HG03354 (cell line): ENCODE results near the gene DMAC2.
"Not testable (repeated sequence)": the region's sequence is repeated elsewhere in the genome, so short reads cannot be mapped to it uniquely, and the experiment has no call there.

Source experiments
- ATAC-seq: cut with Tn5 transposase; IDR thresholded peaks from one replicate; pipeline ENCODE4 v1.9.1; 2021; ENCODE audit warnings: mild to moderate bottlenecking; ENCODE audit not compliant: unreplicated experiment, poor library complexity, severe bottlenecking

DMAC2 gene

DNA sequence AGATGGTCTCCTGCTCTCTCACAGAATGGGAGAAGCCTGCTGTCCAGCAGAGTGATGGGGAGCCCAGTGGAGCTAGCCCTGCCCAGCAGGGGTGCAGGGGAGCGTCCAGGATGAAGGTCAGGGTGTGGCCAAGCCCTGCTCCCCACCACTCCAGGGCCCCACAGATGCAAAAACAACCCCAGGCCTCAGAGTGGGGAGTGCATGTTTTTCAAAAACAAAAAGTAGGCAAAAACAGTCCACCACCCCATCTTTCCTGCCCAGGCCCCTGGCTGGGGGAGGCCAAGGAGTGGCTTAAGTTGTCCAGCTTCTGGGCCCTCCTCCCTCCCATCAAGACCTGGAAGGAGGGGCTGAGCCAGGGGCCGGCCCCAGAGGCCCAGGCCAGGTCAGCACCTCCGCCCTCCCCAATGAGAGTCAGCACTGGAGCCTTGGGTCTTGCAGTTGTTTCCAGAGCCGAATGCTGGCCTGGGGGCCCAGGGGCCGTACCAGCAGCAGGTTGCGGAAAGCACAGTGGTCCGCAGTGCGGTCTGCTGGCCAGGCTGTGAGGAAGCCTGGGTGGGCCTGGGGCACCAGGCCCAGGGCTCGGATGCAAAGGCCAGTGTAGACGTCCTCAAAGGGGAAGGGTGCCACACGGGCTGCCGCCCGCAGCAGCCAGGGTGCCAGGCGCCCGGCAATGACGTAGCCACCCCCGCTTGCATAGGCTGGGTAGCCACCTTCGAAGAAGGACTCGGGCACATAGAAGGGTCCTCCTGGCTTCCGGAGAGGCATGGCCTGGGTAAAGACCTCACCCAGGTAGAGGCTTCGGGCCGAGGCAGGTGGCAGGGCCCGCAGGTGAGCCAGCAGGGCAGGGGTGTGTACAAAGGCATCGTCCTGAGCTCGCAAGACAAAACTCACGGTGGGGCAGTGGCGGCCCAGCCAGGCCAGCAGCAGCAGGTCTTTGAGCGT is 14.3 kb downstream of the DMAC2 start:
- ATAC-seq: no peak

DNA sequence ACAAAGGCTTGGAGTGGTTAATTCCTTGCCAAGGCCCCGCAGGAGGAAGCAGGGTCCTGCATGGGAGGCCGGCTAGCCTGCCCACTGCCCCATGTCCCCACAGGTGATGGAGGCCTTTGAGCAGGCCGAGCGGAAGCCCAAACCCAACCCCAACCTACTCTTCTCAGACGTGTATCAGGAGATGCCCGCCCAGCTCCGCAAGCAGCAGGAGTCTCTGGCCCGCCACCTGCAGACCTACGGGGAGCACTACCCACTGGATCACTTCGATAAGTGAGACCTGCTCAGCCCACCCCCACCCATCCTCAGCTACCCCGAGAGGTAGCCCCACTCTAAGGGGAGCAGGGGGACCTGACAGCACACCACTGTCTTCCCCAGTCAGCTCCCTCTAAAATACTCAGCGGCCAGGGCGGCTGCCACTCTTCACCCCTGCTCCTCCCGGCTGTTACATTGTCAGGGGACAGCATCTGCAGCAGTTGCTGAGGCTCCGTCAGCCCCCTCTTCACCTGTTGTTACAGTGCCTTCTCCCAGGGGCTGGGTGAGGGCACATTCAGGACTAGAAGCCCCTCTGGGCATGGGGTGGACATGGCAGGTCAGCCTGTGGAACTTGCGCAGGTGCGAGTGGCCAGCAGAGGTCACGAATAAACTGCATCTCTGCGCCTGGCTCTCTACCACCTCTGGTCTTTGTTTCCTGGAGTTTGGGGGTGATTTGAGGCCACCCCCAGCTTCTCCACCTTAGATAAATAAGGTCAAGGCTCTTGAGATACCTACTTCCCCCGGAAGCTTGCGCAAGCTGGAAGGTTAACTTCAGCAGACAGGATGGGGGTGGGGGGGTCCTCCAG is 15.2 kb downstream of the DMAC2 start:
- no peak for ATAC-seq

DNA sequence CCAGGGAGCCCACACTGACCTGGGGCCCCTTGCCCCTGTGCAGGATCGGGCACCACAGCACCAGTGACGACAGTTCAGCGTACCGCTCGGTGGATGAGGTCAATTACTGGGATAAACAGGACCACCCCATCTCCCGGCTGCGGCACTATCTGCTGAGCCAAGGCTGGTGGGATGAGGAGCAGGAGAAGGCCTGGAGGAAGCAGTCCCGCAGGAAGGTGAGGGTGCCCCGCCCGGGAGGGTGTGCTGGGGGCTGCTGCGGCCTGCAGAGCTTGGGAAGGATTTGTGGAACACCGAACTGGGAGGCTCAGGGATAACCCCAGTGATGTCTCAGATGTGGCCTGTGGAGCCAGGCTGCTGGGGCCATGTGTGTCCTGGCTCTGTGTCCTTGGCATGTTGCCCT is 16.8 kb downstream of the DMAC2 start:
- no peak for ATAC-seq

DNA sequence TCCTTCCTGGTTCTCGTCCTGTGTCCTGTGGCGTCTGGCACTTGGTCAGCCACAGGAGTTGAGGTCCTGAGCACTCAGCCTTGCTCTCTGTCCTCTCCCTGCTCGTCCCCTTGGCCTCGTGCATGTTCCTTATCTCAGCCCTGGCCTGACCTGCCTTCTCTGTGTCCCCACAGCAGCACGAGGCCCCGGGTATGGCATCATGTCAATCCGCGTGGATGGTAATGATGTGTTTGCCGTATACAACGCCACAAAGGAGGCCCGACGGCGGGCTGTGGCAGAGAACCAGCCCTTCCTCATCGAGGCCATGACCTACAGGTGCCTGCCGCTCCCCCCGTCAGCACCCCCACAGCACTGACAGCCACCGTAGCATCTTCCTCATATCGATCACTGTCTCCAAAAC is 17.3 kb downstream of the DMAC2 start:
- ATAC-seq: no peak

DNA sequence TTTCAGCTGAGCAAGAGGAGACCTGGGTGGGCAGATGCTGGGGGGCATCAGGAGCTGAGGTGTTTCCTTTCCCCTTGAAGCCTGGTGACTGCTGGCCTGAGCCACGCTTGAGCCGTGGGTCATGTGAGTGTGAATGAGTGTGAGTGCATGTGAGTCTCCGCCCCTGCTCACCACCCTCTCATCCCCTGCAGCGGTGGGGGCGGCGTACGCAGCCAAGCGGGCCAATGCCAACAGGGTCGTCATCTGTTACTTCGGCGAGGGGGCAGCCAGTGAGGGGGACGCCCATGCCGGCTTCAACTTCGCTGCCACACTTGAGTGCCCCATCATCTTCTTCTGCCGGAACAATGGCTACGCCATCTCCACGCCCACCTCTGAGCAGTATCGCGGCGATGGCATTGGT is 17.7 kb downstream of the DMAC2 start:
- no peak for ATAC-seq

DNA sequence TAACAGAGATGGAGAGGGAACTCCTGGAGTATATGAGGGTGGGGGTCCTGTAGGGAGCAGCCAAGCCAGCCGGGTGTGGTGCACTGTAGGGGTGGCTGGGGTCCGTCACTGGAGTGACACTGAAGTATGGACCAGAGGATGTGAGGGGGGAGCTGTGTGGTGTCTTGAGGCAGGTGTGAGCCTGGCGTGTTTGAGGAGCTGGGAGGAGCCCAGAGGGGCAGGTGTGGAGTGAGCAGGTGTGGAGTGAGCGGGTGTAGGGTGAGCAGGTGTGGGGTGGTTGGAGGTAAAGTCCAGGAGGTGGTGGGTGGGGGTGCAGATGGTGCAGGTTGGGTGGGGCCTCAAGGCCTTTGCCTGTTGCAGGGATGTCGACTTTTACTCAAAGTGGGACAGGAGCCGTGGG is 18.4 kb downstream of the DMAC2 start:
- no peak for ATAC-seq

DNA sequence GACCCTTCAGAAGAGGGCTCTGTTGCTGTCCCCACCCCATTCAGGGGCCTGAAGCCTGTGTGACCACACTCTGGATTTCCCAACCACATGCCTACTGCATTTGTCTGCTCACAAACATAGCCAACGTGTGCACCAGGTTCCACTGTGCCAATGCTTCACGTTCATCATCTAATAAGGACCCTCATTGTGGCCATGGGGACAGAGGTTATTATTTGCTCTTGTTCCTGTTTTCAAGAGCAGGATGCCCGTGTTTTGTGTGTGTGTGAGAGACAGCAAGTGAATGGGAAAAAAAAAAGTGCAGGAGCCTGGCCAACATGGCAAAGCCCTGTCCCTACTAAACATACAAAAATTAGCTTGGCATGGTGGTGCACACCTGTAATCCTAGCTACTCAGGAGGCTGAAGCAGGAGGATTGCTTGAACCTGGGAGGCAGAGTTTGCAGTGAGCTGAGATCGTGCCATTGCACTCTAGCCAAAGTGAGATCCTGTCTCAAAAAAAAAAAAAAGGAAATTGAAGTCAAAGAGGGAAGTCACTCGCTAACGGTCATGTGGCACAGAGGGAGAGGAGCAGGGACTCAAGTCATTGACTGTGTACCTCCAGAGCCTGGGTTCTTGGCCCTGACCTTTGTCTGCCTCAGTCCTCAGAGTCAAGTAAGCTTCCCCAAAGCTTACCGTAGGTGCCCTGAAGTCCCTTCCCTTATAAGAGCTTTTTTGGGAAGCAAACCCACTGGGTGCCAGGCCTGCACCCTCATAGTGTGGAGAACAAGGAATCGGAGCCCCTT is 19.4 kb downstream of the DMAC2 start:
- no peak for ATAC-seq

DNA sequence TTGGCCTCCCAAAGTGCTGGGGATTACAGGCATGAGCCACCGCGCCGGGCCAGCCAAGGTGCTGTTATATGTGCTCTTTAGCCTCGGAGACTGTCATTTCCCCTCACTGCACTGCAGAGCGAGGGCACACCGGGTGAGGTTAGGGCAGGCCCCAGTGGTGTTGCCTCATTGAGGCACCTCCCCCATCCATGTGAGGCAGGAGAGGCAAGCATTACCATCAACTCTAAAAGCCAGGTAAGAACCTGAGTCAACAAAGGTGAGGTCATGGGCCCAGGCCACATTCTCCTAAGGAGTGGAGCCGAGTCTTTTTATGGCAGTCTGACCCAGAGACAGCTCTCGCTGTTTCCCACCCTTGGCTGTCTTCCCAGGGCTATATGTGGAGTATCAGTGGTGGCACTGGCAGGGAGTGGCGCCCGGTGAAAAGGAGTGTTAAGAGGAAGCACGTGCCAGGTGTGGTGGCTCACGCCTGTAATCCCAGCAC is 23.5 kb downstream of the DMAC2 start:
- no peak for ATAC-seq

DNA sequence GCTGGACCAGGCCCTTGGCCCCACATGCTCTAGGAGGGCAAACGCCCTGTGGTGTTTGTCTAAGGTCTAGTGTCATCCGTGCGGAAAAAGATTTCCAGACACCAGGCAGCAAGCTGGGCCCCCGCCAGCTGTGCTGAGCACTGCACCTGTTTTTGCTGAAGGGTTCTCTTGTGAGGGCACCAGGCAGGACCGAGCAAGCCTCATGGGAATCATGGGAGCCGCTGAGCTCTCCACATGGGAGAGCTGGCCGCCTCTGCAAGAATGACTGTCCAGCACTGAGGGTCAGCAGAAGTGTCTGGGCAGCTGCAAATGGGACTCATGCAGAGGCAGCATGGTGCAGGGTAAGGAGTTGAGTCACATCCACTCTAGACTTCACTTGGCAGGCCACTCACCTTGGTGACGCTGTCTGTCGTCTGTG is 24.5 kb downstream of the DMAC2 start:
- ATAC-seq: no peak

DNA sequence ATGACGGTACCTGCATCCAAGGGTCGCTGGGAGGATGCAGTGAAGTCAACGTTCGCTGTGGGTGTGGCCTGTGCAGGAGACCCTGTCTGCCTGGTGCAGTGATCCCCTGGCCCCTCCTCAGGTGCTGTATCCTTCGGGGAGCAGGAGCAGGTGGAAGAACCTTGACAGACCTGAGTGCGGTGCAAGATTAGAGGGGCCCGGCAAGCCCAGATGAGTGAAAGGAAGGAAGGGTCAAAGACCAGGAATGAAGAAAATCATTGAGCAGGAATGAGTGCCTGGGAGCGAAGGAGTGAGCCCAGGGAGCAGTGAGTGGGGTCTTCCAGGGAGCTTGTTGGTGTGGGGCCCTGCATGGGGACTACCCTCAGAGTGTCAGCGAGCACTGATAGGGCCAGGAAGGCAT is 25.3 kb downstream of the DMAC2 start:
- no peak for ATAC-seq

DNA sequence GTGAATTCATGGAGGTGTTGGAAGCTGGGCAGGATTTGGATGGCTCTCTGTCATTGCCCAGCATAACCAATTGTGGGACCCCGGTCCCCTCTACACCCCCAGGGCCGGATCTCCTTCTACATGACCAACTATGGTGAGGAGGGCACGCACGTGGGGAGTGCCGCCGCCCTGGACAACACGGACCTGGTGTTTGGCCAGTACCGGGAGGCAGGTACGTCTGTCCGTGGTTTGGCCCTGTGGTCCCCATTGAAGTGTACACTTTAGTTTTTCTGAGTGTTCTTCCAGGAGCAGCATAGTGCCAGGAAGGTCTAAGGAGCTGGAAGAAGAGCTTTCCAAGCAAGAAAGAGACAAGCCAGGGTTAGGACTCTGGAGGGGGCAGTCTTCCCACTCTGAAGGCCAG is 25.8 kb downstream of the DMAC2 start:
- ATAC-seq: no peak

DNA sequence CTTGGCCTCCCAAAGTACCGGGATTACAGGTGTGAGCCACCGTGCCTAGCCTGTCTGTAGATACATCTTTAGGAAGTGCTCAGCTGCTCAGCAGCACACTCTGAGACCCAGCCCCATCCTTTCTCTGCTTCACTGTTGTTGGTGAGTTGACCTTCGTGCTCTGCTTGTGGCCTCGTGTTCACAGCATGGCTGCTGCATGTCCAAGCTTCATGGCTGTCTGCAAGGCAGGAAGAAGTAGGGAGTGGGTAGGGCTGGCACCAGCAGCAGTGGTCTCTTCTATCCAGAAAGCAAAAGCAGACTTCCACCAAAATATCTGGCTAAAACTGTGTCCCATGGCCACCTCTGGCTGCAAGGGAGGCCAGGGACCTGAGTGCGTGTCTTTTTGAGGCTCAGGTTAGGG is 26.8 kb downstream of the DMAC2 start:
- ATAC-seq: no peak

DNA sequence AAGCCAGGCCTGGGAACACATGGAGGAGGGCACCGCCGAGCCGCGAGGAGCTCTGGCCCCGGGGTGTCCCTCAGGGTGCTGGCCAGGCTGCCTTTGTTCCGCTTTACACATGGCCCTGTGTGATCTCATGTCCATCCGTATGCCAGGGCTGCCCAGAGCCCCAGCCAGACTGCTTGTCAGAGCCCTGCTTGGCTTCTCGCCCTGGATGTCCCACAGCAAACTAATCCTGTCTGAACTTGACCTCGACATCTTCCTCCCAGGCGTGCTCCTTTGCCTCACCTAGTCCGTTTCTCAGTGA is 27.8 kb downstream of the DMAC2 start:
- no peak for ATAC-seq

DNA sequence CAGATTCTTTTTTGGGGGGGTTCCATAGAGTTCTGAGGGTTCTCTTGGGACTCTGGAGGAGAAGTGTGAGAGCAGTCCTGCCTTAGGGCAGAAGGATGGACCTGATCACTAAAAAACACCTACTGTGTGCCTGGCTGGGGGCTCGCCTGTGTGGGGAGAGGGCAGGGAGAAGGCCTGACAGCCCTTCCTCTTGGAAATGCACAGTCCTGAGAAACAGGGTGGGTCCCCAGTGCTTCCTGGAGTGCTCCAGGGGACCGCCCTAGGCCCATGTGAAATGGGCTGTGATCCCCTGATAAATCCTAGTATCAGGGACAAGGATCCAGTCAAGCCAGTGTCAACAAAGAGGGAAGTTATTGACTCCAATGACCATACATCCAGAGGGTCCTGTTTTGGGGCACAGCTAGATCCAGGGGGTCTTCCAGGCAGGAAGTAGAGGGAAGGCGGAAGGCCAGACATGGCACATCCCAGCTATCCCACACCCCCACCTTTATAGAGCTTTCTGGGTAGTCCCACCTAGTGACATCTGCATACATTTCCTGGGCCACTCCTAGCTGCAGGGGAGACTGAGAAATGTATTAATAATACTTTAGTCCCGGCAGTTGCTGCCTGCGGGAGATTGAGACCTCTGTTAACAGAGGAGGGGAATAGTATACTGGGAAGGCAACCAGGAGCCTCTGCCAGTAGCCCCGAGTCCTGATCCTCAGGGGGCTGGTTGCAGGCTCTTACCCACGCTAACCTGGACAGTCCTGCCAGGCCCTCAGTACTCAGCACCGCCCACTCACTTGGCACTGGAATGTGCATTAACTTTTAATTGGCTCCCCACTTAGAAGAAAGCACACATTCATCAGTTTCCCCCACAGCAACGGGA is 28.4 kb downstream of the DMAC2 start:
- no peak for ATAC-seq

DNA sequence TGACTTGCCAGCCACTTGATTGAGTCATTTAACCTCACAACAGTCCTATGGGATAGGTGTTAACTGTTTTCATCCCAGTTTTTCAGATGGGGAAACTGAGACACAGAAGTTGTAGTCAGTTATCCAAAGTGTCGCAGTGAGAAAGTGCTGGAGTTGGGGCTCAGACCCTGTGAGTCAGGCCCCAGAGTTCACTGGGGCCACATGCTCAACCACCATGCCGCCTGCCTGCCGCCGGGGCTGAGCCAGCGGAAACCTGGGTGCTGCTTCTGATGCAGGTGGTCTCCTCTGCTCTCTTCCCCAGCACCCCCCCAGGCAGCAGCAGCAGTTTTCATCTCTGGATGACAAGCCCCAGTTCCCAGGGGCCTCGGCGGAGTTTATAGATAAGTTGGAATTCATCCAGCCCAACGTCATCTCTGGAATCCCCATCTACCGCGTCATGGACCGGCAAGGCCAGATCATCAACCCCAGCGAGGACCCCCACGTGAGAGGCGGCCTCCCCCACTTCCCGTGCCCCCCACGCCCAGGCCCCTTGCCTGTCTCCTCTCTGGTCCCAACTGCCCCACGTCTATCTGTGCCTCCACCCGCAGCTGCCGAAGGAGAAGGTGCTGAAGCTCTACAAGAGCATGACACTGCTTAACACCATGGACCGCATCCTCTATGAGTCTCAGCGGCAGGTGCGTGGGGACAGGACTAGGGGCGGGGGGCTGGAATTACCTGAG is 29.2 kb downstream of the DMAC2 start:
- ATAC-seq: no peak

DNA sequence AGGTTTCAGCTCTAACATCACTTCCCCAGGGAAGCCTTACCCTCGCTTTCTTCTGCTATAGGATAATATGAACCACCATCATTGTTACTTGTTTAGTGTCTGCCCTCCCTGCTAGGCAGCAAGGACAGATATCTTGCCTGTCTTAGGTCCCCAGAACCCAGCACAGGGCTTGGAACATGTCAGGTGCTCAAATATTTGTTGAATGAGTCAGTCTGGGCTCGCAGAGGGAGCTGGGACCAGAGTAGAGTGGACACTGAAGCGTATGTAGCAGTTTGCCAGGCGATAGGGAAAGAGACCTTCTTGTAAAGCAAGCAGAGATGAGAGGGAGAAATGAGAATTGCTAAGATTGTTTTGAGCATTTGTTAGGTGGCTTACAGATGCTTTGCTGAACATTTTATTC is 30.4 kb downstream of the DMAC2 start:
- no peak for ATAC-seq

DNA sequence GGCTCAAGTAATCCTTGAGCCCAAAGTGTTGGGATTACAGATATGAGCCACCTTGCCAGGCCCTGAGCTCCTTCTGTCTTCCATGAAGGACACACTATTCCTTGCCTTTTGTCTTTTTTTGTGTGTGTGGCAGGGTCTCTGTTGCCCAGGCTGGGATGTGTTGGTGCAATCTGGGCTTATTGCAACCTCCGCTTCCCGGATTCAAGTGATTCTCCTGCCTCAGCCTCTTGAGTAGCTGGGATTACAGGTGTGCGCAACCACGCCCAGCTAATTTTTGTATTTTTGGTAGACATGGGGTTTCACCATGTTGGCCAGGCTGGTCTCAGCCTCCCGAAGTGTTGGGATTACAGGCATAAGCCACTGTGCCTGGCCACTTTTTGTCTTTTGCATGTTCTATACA is 30.9 kb downstream of the DMAC2 start:
- not testable (repeated sequence) for ATAC-seq

DNA sequence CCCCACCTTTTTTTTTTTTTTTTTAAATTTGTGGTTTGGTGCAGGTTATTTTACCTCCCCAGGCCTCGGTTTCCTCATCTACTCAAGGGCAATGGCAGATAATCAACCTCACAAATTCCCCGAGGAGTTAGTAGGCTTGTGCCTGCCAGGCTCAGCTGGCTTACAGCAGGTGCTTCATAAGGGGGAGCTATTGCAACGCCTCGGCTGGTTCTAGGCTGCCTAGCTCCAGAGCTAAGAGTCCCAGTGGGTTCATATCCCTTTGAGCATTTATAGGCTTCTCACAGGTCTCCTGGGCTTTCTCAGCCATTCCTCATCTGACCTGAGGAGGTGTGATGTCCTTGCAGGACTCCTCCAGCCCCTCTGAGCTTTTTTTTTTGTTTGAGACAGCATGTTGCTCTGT is 31.5 kb downstream of the DMAC2 start:
- no peak for ATAC-seq

DNA sequence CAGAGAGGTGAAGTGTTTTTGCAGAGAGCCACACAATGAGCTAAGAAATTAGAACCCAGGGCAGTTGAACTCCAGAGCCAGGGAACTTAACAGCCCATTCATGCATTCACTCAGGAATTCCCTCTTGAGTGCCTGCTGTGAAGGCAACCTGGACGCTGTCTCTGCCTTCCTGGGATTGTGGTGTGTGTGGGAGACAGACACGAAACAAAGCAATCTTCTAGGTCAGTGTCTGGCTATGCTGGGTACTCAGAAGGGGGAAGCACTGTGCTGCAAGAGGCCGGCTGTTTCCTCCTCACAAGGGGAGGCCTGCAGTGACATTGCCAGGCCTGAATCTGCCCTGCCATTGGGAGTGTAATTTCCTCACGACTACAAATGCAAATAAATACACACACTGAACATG is 32.4 kb downstream of the DMAC2 start:
- ATAC-seq: no peak
